ENCODE results near the gene SON. TPM values are rescaled to one million over a fixed set of nuclear protein-coding genes. Genes with fewer than 3 reads are reported as not detected.

The SON gene
- total and polyA plus RNA-seq, 2 of the 13 experiments (the other 11 are each of a cell fraction or from before 2014, with no cell fraction given), result 61.3 to 78.3 TPM

DNA sequence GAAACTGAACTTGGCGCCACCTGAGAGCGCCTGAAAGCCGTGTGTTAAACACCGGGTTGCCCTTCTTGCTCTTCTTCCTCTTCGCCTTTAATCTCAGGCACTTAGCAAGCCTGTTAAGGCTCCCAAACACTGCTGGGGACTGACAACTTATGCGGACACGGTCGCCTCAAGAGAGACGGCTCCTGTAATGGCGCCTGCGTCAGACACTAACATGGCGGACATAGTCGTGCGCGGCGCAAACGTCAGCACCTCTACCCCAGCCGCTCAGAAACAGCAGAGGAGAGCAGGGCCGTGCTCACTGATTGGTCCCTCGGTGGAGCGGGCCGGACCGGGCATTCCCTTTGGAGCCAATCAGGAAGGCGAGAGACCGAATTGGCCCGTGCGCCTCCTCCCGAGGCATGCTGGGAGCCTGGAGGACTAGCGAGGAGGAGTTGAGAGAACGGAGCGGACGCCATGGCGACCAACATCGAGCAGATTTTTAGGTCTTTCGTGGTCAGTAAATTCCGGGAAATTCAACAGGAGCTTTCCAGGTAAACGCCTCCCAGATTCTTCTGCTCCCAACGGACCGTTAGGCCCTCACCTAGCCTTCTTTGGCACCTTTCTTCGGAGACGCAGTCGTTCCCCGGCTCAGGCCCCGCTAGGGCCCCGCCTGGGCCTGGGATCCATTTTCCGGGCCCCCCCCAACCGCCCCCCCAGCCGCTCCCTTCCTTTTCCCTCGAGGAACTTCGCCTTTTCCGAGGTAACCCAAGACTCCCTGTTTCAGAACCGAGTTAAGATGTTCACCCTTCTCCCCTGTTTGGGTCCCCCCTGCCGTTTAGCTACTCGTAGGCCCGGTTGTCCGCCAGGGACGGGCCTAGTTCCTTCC, at the start of gene SON (continued):
- TF ChIP-seq ARID3A (IDR thresholded peaks at IDR 0.05; ENCODE audit: low read depth, low read length) (no peak), MED1 (CRISPR knock-in tag; IDR thresholded peaks at IDR 0.05) (peak; percentile 56), XRCC5 (optimal IDR thresholded peaks at IDR 0.05; ENCODE audit: low read length) (peak; percentile 23), ZMYM2 (CRISPR knock-in tag; IDR thresholded peaks at IDR 0.05) (no peak), ZNF792 (CRISPR knock-in tag; IDR thresholded peaks at IDR 0.05) (0 out of 2 replicates have a peak, but pooled peaks have one; percentile 20), PLRG1 (conservative IDR thresholded peaks at IDR 0.05) (no peak), SRSF1 (optimal IDR thresholded peaks at IDR 0.05; ENCODE audit: low read depth, low read length) (peak; percentile 75), ISX (CRISPR knock-in tag; conservative IDR thresholded peaks at IDR 0.05) (0 out of 2 replicates have a peak, but pooled peaks have one; percentile 28), FOXO1 (CRISPR knock-in tag; IDR thresholded peaks at IDR 0.05) (no peak), PAX8 (CRISPR knock-in tag; IDR thresholded peaks at IDR 0.05; ENCODE audit: borderline replicate concordance) (no peak), ZNF552 (CRISPR knock-in tag; IDR thresholded peaks at IDR 0.05; ENCODE audit: borderline replicate concordance) (no peak), ZNF225 (CRISPR knock-in tag; IDR thresholded peaks at IDR 0.05) (no peak), TCF12 (IDR thresholded peaks at IDR 0.05) (no peak), TCF12 (CRISPR knock-in tag; IDR thresholded peaks at IDR 0.05) (0 out of 2 replicates have a peak, but pooled peaks have one; percentile 31), KDM2A (CRISPR knock-in tag; IDR thresholded peaks at IDR 0.05; ENCODE audit: borderline replicate concordance, low read depth) (0 out of 2 replicates have a peak, but pooled peaks have one; percentile 73), ZNF780A (CRISPR knock-in tag; IDR thresholded peaks at IDR 0.05) (no peak), MAZ (IDR thresholded peaks at IDR 0.05; ENCODE audit: borderline replicate concordance, low read depth, low read length) (peak; percentile 85), MAZ (CRISPR knock-in tag; IDR thresholded peaks at IDR 0.05; ENCODE audit: low read depth) (peak; percentile 42; the same call in 1 of the 2 replicates), ATF7 (IDR thresholded peaks at IDR 0.05) (no peak), ATF7 (CRISPR knock-in tag; IDR thresholded peaks at IDR 0.05) (no peak), MIER3 (CRISPR knock-in tag; IDR thresholded peaks at IDR 0.05; ENCODE audit: borderline replicate concordance) (no peak)
- TF ChIP-seq, protein P1, sequence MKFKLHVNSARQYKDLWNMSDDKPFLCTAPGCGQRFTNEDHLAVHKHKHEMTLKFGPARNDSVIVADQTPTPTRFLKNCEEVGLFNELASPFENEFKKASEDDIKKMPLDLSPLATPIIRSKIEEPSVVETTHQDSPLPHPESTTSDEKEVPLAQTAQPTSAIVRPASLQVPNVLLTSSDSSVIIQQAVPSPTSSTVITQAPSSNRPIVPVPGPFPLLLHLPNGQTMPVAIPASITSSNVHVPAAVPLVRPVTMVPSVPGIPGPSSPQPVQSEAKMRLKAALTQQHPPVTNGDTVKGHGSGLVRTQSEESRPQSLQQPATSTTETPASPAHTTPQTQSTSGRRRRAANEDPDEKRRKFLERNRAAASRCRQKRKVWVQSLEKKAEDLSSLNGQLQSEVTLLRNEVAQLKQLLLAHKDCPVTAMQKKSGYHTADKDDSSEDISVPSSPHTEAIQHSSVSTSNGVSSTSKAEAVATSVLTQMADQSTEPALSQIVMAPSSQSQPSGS (CRISPR knock-in tag; IDR thresholded peaks at IDR 0.05), result peak; percentile 30; the same call in 1 of the 2 replicates
- TF ChIP-seq, protein P2, sequence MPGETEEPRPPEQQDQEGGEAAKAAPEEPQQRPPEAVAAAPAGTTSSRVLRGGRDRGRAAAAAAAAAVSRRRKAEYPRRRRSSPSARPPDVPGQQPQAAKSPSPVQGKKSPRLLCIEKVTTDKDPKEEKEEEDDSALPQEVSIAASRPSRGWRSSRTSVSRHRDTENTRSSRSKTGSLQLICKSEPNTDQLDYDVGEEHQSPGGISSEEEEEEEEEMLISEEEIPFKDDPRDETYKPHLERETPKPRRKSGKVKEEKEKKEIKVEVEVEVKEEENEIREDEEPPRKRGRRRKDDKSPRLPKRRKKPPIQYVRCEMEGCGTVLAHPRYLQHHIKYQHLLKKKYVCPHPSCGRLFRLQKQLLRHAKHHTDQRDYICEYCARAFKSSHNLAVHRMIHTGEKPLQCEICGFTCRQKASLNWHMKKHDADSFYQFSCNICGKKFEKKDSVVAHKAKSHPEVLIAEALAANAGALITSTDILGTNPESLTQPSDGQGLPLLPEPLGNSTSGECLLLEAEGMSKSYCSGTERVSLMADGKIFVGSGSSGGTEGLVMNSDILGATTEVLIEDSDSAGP (CRISPR knock-in tag; IDR thresholded peaks at IDR 0.05; ENCODE audit: borderline replicate concordance), result peak; percentile 65; the same call in 1 of the 2 replicates
- TF ChIP-seq, protein P3, sequence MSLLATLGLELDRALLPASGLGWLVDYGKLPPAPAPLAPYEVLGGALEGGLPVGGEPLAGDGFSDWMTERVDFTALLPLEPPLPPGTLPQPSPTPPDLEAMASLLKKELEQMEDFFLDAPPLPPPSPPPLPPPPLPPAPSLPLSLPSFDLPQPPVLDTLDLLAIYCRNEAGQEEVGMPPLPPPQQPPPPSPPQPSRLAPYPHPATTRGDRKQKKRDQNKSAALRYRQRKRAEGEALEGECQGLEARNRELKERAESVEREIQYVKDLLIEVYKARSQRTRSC (CRISPR knock-in tag; IDR thresholded peaks at IDR 0.05; ENCODE audit: low read depth), result no peak

All from HepG2 (cell line).